ENCODE results near the gene VPS4B.
"Not testable (repeated sequence)": the region's sequence is repeated elsewhere in the genome, so short reads cannot be mapped to it uniquely, and the experiment has no call there.

The VPS4B gene

GRCh38 chr18:63422087-63422863, at the start of gene VPS4B:
Gene VPS4B (minus strand): TSS chr18:63422476. CDS start chr18:63422259, 217 bp downstream.
- Mint-ChIP-seq H3K36me3 (no peaks in the 10 kb centered on the region), H3K9me3 (no peaks in the 10 kb centered on the region), H3K4me1 (peaks cover 10% of the 10 kb centered on the region), H3K4me3 (peak within 1 kb of the TSS; percentile 95), H3K27me3 (no peaks in the 10 kb centered on the region), H3K27ac (peak within 1 kb of the TSS; percentile 98)
- peak; percentile 100 for ATAC-seq

GRCh38 chr18:63470751-63471150, 48.5 kb upstream of the VPS4B start:
- Mint-ChIP-seq H3K9me3 (no peaks in the 10 kb centered on the region), H3K36me3 (no peaks in the 10 kb centered on the region), H3K4me1 (no peaks in the 10 kb centered on the region)

GRCh38 chr18:63468575-63468974, 46.3 kb upstream of the VPS4B start:
- ATAC-seq, result no peak
- no peak overlapping the region for H3K4me3 Mint-ChIP-seq
- no peaks in the 10 kb centered on the region for H3K9me3 Mint-ChIP-seq
- H3K27me3 Mint-ChIP-seq, result peaks cover 21% of the 10 kb centered on the region
- H3K36me3 Mint-ChIP-seq, result no peaks in the 10 kb centered on the region
- no peak overlapping the region for H3K27ac Mint-ChIP-seq
- H3K4me1 Mint-ChIP-seq, result no peaks in the 10 kb centered on the region

More at GRCh38 chr18:63470751-63471150, 48.5 kb upstream of the VPS4B start:
- Mint-ChIP-seq H3K27ac (no peak overlapping the region), H3K27me3 (peaks cover 8% of the 10 kb centered on the region), H3K4me3 (no peak overlapping the region)
- no peak for ATAC-seq

- H3K36me3 Mint-ChIP-seq, result no peaks in the 10 kb centered on the region
- H3K27me3 Mint-ChIP-seq, result peaks cover 22% of the 10 kb centered on the region
- H3K9me3 Mint-ChIP-seq, result no peaks in the 10 kb centered on the region
- no peak overlapping the region for H3K27ac Mint-ChIP-seq
- no peak for ATAC-seq
- H3K4me3 Mint-ChIP-seq, result no peak overlapping the region
- no peaks in the 10 kb centered on the region for H3K4me1 Mint-ChIP-seq
Observed at GRCh38 chr18:63467699-63468098, 45.4 kb upstream of the VPS4B start.

GRCh38 chr18:63465059-63465458, 42.8 kb upstream of the VPS4B start:
- Mint-ChIP-seq H3K4me1 (no peaks in the 10 kb centered on the region), H3K4me3 (no peak overlapping the region), H3K36me3 (no peaks in the 10 kb centered on the region), H3K27me3 (peaks cover 29% of the 10 kb centered on the region), H3K27ac (no peak overlapping the region), H3K9me3 (no peaks in the 10 kb centered on the region)
- no peak for ATAC-seq

- H3K36me3 Mint-ChIP-seq, result no peaks in the 10 kb centered on the region
- no peak for ATAC-seq
- no peak overlapping the region for H3K4me3 Mint-ChIP-seq
- H3K27ac Mint-ChIP-seq, result no peak overlapping the region
- no peaks in the 10 kb centered on the region for H3K4me1 Mint-ChIP-seq
- H3K9me3 Mint-ChIP-seq, result no peaks in the 10 kb centered on the region
- H3K27me3 Mint-ChIP-seq, result peaks cover 29% of the 10 kb centered on the region
Observed at GRCh38 chr18:63464434-63464833, 42.2 kb upstream of the VPS4B start.

- ATAC-seq, result no peak
- Mint-ChIP-seq H3K4me3 (no peak overlapping the region), H3K36me3 (no peaks in the 10 kb centered on the region), H3K27ac (no peak overlapping the region), H3K9me3 (no peaks in the 10 kb centered on the region), H3K27me3 (peaks cover 29% of the 10 kb centered on the region), H3K4me1 (no peaks in the 10 kb centered on the region)
Observed at GRCh38 chr18:63460414-63460813, 38.1 kb upstream of the VPS4B start.

GRCh38 chr18:63457977-63458376, 35.7 kb upstream of the VPS4B start:
- Mint-ChIP-seq H3K27me3 (peaks cover 17% of the 10 kb centered on the region), H3K36me3 (no peaks in the 10 kb centered on the region), H3K27ac (no peak overlapping the region), H3K4me3 (no peak overlapping the region), H3K9me3 (no peaks in the 10 kb centered on the region), H3K4me1 (no peaks in the 10 kb centered on the region)
- no peak for ATAC-seq

- Mint-ChIP-seq H3K36me3 (no peaks in the 10 kb centered on the region), H3K4me1 (no peaks in the 10 kb centered on the region), H3K27ac (no peak overlapping the region), H3K4me3 (no peak overlapping the region), H3K9me3 (peaks cover 2% of the 10 kb centered on the region), H3K27me3 (no peaks in the 10 kb centered on the region)
- no peak for ATAC-seq
Observed at GRCh38 chr18:63454497-63454896, 32.2 kb upstream of the VPS4B start.

GRCh38 chr18:63452751-63453150, 30.5 kb upstream of the VPS4B start:
- not testable (repeated sequence) for H3K36me3 Mint-ChIP-seq, H3K4me1 Mint-ChIP-seq, H3K27ac Mint-ChIP-seq, ATAC-seq, H3K9me3 Mint-ChIP-seq, H3K4me3 Mint-ChIP-seq, H3K27me3 Mint-ChIP-seq

GRCh38 chr18:63451799-63452660, 29.8 kb upstream of the VPS4B start:
- peaks cover 2% of the 10 kb centered on the region for H3K9me3 Mint-ChIP-seq
- no peak for ATAC-seq
- no peak overlapping the region for H3K4me3 Mint-ChIP-seq
- no peaks in the 10 kb centered on the region for H3K27me3 Mint-ChIP-seq
- no peak overlapping the region for H3K27ac Mint-ChIP-seq
- H3K36me3 Mint-ChIP-seq, result no peaks in the 10 kb centered on the region
- no peaks in the 10 kb centered on the region for H3K4me1 Mint-ChIP-seq

- Mint-ChIP-seq H3K27me3 (no peaks in the 10 kb centered on the region), H3K27ac (no peak overlapping the region), H3K36me3 (no peaks in the 10 kb centered on the region), H3K4me1 (peaks cover 10% of the 10 kb centered on the region), H3K4me3 (no peak overlapping the region), H3K9me3 (peaks cover 2% of the 10 kb centered on the region)
- no peak for ATAC-seq
Observed at GRCh38 chr18:63449426-63449825, 27.1 kb upstream of the VPS4B start.

GRCh38 chr18:63447066-63447465, 24.8 kb upstream of the VPS4B start:
- no peak overlapping the region for H3K4me3 Mint-ChIP-seq
- H3K27ac Mint-ChIP-seq, result no peak overlapping the region
- peaks cover 2% of the 10 kb centered on the region for H3K9me3 Mint-ChIP-seq
- H3K4me1 Mint-ChIP-seq, result peaks cover 12% of the 10 kb centered on the region
- H3K36me3 Mint-ChIP-seq, result no peaks in the 10 kb centered on the region
- H3K27me3 Mint-ChIP-seq, result peaks cover 7% of the 10 kb centered on the region
- ATAC-seq, result no peak

GRCh38 chr18:63446266-63446665, 24.0 kb upstream of the VPS4B start:
- H3K4me3 Mint-ChIP-seq, result no peak overlapping the region
- ATAC-seq, result no peak
- no peaks in the 10 kb centered on the region for H3K36me3 Mint-ChIP-seq
- H3K9me3 Mint-ChIP-seq, result peaks cover 2% of the 10 kb centered on the region
- peaks cover 11% of the 10 kb centered on the region for H3K27me3 Mint-ChIP-seq
- no peak overlapping the region for H3K27ac Mint-ChIP-seq
- peaks cover 12% of the 10 kb centered on the region for H3K4me1 Mint-ChIP-seq

- Mint-ChIP-seq H3K27me3 (peaks cover 11% of the 10 kb centered on the region), H3K4me3 (no peak overlapping the region), H3K9me3 (no peaks in the 10 kb centered on the region), H3K36me3 (no peaks in the 10 kb centered on the region), H3K4me1 (peaks cover 19% of the 10 kb centered on the region), H3K27ac (no peak overlapping the region)
- no peak for ATAC-seq
Observed at GRCh38 chr18:63445037-63445436, 22.8 kb upstream of the VPS4B start.

- H3K4me3 Mint-ChIP-seq, result no peak overlapping the region
- peaks cover 11% of the 10 kb centered on the region for H3K27me3 Mint-ChIP-seq
- no peaks in the 10 kb centered on the region for H3K36me3 Mint-ChIP-seq
- peak; percentile 64 for ATAC-seq
- H3K27ac Mint-ChIP-seq, result no peak overlapping the region
- H3K9me3 Mint-ChIP-seq, result no peaks in the 10 kb centered on the region
- peaks cover 19% of the 10 kb centered on the region for H3K4me1 Mint-ChIP-seq
Observed at GRCh38 chr18:63444580-63444979, 22.3 kb upstream of the VPS4B start.
